ENCODE data around the gene LRMDA.

The LRMDA gene

DNA sequence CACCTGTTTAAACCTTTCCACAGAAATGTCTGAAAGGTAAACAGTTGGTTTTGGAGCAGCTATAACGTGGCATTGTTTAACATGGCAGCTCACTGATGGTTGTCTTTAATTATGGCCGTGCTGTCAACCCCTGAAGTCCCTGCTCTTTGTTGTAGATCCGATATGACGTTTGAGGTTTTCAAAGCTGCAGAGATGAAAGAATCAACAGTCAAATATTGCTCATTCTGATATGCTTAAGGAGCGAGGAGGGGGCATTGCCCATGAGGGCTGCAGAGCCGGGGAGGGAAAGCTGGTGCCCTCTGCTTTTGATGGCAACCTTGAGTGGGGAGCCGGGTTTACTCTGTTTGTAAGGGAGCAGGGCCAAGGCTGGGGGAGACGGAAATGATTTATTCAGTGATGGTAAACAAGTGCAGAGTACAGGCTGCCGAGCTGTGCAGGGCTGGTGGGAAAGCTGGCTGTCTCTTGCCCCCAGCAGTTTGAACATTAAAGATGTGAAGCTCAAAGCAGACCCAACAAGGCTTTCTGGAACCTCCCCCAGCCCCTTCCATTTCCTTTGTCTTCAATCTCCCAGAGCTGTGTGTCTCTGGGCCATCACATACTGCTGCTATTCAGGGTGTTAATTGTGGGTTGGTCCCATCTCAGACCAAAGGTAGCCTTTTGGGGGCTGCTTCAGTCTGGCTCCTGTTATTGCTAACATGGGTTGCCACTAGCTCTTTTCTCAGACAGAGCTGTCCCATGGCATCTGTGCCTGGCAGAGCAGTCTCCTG is 345.5 kb downstream of the LRMDA start:
- DNase-seq (ENCODE audit: low read depth), result no peak

DNA sequence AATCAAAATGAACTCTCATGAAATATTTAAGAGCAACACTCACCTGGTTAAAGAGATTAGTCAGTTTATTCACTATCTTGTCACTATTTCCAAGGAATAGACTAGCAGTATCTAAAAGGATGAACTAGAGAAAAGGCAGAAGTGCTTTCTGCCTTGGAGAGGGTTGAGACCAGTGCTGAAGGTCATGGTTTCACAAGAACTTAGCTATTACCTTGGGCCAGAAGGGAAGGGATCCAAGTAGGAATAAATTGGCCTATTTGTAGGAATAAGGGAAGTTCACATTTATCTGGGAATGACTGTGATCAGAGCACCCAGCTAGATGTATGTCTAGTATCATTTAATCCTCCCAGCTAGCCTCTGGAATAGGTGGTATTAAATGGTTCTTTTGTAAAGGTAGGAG is 347.2 kb downstream of the LRMDA start:
- DNase-seq (ENCODE audit: low read depth), result no peak

DNA sequence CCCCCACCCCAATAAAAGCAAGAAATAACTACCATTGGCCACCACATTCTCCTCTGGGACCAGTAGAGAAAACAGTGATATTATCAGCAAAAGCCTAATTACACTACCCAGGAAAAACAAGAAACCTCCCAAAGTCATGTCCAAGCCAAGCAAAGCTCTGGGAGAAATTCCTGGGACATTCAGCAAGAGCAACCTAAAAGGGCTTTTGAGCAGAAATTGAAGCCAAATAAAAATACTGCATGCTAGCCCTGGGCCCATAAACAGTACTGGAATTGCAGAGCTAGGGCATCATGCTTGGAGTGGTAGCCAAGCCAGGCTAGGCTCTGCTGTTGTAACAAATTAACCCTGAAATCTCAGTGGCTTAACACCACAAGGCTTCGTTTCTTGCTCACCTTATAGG is 347.9 kb downstream of the LRMDA start:
- DNase-seq (ENCODE audit: low read depth), result no peak

DNA sequence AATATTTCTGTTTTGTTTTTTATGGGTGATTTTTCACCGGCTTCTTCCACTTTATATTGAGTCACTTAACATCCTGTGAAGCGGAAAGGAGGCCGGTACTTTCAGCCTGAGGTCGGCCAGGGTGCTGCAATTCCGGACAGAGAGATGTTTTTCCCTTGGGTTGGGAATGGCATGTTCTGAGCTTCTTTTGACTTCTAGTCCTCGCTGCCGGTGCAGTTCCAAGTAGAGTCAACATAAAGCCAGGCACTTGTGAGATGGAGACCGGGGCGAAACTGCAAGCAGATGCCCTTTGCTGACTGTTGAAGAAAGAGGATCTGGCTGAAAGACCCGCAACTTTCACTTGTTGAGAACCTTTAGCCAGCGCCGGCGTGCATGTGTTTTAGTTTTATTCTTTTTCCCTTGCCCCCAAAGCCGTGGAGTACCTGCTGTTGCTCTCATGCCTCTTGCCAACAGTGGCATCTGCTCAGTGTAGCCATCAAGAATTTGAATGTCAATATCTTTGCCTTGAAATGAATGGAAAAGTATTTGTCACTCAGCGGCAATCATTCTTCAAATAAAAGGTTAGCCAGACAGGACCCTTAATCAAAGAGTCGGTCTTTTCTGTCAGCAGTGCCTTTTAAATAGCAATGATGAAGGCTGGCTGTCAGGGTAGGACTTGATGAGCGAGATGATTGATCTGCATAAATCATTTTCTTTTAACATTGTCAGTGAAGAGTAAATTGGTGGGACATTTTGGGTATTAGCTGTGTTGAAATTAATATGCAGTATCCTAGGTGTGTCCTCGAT is 351.2 kb downstream of the LRMDA start:
- no peak for DNase-seq (ENCODE audit: low read depth)

DNA sequence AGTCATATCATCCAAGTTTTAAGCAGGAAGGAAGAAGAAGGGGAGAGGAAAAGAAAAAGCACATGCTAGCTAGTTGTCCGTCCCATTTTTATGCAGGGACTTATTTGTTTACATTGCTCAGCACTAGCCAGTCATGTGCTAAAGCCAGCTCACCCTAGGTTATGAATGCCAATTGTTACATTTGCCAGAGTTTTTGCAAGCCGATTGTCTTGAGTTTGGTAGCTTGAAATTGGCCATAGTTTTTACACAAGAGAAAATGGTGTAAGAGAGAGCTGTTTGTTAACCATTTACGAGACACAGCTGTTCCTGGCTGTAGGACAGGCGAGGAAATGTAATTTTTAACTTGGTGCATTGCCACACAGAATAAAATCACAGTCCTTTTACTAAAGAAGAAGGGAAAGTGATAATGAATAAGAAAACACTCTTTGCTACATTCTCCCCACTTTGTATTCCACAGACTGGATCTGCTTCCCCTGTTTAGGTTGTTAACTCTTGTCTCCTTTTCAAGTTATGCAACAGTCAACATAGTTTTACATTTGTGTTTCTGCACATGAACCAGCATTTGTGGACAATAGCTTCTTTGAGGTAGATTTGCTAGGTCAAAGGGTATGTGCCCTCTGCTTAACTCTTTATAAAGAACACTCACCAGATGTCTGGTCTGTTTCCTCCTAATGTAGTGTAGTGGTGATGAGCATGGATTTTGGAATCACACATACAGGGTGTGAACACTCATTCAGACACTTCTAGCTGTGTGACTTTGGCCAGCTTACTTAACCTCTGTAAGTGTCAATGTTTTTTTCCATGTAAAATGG is 357.2 kb downstream of the LRMDA start:
- no peak for DNase-seq (ENCODE audit: low read depth)

DNA sequence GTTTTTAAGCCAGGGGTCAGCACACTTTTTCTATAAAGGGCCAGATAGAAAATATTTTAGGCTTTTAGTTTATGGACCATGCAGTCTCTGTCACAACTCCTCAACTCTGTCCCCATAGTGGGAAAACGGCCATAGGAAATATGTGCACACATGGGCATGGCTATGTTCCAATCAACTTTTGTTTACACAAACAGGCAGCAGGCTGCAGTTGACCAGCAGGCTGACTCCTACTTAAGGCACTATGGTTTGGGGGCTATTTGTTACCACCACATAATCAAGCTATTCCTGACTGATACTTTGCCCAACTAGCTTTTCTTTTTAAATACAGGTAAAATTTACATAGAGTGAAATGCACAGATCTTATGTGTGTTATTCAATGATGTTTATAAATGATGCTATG is 362.4 kb downstream of the LRMDA start:
- DNase-seq (ENCODE audit: low read depth), result no peak

DNA sequence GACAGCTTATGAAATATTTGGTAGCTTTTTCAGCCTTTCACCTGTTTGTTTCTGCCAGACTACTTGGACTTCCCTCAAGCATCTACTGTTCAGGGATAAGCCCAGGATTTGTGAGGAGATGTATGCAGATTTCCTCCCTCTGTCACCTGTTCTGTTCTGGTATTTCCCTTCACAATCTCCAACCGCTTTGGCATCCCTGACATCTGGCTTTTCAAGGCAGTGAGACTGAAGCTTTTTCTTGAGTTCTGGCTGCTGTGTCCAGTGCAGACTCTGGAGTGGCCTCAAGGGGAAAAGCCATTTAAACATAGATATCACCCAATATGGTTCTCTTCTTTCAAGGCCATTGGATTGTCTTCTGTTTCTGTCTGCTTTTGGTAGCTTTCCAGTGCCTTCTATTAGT is 369.7 kb downstream of the LRMDA start:
- DNase-seq (ENCODE audit: low read depth), result no peak

DNA sequence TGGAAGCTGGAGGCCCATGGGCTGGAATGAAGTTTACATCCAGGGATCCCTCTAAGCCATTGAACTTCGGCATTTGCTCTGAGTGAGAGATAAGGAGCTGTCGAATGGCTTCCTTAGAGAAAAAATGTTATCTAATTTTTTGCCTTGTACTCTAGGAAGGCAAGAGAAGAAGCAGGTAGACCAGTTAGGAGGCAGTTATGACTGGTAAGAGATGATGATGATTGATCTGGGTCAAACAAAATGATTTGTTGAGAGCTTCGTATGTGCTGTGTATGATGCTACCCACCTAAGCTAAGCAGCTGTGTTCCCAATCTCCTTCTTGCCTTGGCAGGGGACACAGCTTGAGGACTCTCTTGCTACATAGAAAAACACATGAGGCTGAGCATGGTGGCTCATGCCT is 370.2 kb downstream of the LRMDA start:
- no peak for DNase-seq (ENCODE audit: low read depth)

DNA sequence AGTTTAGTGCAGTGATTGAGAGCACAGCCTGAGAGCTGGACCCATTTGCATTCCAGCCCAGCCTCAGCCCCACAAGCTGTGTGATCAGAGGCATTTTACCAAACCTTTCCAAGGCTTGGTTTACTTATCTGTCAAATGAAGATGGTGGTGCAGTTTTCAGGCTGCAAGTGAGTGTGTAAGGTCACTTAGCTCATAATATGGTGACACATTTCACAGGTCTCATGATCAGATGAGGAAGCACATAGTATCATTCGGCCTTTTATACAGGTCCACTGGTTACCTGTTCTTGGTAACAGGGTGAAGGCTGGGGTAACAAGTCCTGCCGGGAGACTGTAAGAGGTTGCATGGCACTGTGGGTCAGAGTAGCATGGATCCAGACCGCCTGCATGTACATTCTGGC is 371.7 kb downstream of the LRMDA start:
- no peak for DNase-seq (ENCODE audit: low read depth)

DNA sequence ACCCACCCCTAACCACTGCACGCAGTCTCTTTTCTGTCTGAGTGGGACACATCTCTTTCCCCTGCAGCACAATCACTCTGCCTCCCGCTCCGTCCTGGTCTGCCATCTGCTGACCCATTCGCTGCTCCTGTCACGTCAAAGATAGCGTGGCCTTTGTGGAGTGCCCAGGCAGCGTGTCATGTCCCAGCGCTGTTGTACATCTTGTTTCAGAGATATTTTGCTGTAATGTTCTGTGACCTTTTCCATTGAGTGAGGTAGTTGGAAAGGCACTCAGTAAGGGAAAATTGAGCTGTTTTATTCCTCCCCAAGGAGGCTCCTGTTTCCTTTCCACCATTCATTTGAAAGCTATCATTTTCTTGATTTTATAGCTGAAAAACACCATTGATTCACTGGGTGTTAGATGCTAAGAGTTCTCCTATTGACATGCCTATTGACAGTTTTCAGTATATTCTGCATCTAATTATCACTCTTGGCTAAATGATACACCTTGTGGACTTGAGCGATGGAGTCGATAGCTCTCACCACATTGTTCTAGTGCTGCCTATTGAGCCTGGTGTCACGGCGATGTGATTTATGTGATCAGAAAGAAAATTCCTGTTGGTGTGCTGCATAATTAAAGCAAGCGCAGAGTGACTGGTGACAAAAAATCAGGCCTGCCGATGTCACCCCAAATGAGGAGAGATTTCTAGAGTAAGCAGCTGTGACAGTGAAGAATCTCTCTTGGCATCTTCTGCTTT is 372.6 kb downstream of the LRMDA start:
- DNase-seq (ENCODE audit: low read depth), result no peak

DNA sequence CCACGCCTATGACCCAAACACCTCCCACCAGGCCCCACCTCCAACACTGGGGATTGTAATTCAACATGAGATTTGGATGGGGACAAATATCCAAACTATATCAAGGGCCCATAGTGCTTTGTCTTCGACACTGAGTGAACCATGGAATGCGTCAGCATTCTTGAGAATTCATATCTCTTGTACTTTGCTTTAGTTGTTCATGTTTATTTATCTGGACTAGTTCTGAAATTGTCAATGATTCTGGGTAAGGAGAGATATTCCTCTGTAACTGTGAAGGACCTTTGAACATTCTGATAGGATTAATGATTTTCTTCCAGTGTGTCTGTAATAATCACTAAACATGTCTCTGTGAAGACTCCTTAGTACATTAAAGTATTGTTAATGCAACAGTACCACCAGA is 374.8 kb downstream of the LRMDA start:
- no peak for DNase-seq (ENCODE audit: low read depth)

DNA sequence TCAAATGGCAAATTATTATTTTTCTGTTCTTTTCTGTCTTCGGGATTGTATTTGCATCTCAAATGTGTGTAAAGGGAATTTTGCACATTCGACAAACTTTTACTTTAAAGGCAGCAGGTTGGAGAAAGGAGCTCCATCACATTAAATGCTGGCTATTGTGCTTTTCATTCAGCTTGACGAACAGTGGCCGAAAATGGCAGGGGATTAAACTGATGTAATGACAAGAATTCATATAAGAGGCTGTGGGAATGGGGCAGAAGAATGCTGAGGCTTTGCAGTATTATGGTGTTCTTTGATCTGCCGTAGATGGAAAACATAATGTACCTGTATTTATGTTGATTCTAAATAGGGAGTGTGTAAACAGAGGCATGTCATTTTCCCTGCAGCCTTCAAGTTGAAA is 376.0 kb downstream of the LRMDA start:
- DNase-seq (ENCODE audit: low read depth), result no peak

DNA sequence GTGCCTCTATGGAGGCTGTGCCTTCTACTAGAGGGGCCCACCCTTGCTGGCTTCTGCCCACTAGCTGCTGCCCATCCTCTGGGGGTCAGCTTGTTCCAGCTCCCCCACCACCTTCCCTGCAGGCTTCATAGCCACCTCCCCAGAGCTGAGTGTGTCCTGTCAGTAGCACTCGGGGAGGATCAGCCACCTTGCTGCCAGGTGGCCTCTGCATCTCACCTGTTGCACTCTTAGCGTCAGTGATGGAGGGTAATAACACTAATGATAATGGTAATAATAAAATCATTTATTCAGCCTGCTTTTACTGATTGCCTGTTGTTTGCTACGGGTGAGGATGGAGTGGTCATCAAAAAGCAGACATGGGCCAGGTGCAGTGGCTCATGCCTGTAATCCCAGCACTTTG is 377.6 kb downstream of the LRMDA start:
- no peak for DNase-seq (ENCODE audit: low read depth)

DNA sequence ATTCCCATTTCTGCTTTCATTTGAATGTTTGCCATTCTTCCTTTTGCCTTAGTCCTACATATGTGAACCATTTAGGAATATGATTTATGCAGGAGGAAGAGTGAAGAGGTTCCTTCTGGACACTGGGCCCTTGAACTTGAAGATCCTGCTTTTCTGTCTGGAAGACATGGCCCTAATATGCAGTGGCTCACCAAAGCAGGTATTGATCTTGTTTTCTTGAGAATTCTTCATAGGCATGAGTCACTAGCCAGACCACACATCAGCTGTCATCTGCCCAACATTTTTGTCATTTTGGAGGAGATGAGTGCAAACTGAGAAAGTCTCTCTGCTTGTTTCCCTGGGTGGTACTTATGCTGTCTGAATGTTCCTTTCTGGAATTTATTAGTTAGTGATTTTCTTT is 382.6 kb downstream of the LRMDA start:
- DNase-seq (ENCODE audit: low read depth), result no peak

DNA sequence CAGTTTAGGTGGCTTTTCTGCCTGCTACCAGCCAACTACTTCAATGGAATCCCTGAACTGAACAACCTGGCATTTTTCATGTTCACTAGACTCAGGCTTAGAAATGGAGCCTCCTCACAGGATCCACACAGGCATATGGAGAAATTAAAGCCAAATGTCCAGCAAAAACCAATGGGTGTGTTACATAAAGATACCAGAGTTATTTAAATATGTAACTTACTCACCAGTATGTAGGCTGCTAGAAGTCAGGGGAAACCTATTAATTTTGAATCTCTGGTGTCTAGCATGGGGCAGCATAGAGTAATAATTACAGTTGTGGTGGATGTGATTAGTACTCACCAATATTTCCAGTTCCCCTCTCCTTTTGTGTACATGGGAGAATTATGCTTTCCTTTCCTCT is 383.6 kb downstream of the LRMDA start:
- DNase-seq (ENCODE audit: low read depth), result no peak

DNA sequence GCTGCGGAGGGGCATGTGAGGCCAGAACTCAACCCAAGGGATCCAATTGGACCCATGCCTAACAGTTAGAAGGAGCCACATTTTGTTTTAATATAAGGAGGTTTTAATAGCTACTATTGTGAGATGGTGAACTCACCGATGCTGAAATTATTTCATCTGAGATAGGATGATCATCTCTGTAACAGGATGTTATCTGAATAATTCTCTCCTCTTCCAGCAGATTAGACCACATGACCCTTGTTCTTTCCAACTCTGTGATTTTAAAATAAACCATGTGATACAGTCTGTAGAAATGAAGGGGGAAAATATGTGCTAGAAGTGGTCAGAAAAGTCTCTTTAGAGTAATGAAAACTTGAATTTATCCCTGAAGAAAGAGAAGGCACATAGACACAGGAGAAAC is 385.8 kb downstream of the LRMDA start:
- DNase-seq (ENCODE audit: low read depth), result no peak

DNA sequence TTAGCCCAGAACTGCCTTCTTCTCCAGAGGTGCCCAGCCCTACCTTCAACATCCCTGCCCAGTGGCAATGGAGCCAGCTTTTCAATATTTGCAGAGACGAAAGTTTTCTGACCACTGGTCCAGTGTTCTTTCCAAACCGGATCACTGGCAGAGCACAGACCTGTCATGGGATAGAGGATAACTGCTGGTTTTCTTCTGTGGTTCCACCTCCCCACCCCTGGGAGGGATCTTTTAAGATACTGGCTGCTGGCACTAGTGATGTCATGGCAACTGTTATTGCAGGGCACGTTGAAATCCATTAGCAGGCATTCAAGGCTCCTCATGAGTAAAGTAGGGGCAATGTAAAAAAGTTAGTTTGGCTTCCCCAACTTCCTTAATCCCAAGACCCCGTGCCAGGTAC is 387.1 kb downstream of the LRMDA start:
- no peak for DNase-seq (ENCODE audit: low read depth)

DNA sequence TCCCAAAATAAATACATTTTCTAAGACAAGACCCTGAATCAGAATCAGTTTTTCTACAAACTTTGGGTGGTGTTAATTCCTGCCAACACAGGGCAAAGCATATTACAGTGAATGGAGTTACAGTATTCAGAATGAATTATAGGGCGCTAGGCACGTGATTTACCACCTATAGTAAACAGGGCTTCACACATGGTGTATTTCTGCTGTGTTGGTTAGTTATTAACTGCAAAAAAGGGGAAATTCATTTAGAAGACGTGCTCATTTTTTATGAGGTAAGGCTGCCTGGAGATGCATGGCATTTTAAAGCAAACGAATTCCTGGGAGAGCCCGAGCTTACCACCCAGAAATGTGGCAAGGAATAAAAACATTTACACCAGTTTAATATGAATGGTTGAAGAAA is 393.8 kb downstream of the LRMDA start:
- no peak for DNase-seq (ENCODE audit: low read depth)

DNA sequence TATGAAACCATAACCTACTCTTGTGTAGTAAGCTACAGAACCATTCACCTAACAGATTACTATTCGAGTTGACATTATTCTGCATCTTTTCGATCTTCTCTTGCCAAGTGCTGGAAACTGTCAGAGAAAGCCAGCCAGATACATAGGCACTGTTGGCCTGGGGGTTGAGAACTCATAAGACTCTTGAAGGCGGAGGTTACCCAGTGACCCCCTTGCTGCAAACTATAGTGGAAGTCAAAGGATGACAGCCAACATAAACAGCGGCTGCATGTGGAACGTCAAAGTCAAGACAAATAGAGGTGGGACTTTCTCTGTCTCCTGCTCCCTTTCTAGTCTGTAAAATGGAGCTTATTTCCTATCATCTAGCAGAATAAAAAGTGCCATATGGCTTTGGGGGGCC is 394.2 kb downstream of the LRMDA start:
- DNase-seq (ENCODE audit: low read depth), result no peak

DNA sequence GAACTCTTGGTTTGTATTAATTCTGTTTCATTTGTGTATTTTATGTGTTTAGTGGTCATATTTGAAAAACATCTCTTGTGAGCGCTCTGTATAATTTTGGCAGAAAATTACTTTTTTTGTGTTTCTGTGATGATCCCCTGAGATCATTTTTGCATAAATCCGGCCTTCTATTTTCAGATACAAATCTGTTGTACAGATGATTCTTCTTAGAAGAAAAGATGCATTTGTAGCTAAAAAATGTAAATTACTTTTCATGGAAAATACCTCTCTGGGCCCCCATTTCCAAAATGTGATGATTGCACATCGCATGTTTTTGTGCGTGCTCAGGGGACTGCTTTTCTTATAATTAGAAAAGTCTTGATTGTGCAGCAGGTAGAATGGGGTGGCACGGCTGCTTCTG is 395.4 kb downstream of the LRMDA start:
- DNase-seq (ENCODE audit: low read depth), result no peak

DNA sequence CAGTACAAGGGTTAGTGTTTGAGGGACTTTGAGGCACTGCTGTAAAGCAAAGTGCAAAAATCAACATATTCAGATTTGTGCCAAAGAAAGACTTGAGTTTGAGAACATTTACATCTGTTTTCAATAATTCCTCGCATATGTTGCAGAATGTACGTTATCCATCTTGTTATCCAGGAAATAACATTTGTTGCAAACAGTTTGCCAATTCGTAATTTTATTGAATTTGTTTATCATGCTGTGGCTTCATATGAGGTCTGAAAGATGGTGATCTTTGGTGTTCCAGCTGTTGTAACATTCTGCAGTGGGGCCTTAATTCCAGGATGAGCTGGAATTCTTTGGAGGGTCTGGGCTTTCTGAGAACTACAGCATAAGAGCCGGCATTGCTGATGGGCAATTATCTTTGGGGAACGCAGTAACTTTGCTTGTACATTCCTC is 396.2 kb downstream of the LRMDA start:
- no peak for DNase-seq (ENCODE audit: low read depth)

DNA sequence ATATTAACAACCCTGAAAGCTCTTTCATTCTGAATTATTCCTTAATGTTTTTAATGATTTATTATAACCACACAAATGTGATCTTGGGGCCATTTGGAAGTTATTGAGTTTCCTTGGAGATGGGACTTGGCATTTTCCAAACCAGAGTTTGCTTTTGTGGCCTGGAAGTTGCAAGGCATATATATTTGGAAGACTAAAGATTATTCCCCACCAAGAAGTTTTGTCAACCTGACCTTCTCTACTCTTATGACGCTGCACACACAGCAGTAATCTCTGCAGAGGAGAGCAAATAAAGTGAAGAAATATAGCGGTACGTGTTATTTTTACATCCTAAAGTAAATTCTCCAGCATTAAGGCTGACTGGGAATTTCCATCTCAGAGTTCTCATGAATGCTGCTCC is 397.0 kb downstream of the LRMDA start:
- no peak for DNase-seq (ENCODE audit: low read depth)
